Astrocyte (in vitro differentiated cells and primary cell): ENCODE data around the gene HNRNPUL1. TPM values are rescaled to one million over a fixed set of nuclear protein-coding genes. Genes with fewer than 3 reads are reported as not detected.

Source experiments
- DNase-seq: peaks from one replicate; pipeline ENCODE4 v3.0.0-alpha.2; 2010; ENCODE audit warnings: low read depth
- FAIRE-seq: peaks from 2 replicates; lab custom pipeline; 2011; peaks lifted over from hg19 to GRCh38; lab: Jason Lieb, UNC
- H2AFZ ChIP-seq: 2 replicates; pipeline ENCODE4 v1.6.0; 2012; ENCODE audit warnings: low read depth, low read length, inconsistent platforms
- H3K27ac ChIP-seq: 2 replicates; pipeline ENCODE4 v1.5.1; 2011; ENCODE audit warnings: low read depth, low read length, inconsistent platforms
- H3K27me3 ChIP-seq: 2 replicates; pipeline ENCODE4 v1.6.0; 2011; ENCODE audit warnings: low read length, inconsistent platforms; ENCODE audit not compliant: insufficient read depth
- H3K36me3 ChIP-seq: 2 replicates; pipeline ENCODE4 v1.5.1; 2011; ENCODE audit warnings: low read length, inconsistent platforms; ENCODE audit not compliant: insufficient read depth
- H3K4me1 ChIP-seq: 2 replicates; pipeline ENCODE4 v1.5.1; 2011; ENCODE audit warnings: low read length, inconsistent platforms; ENCODE audit not compliant: insufficient read depth
- H3K4me2 ChIP-seq: 2 replicates; pipeline ENCODE4 v1.6.0; 2012; ENCODE audit warnings: low read length, inconsistent platforms
- H3K4me3 ChIP-seq: 2 replicates; pipeline ENCODE4 v1.5.1; 2011; ENCODE audit warnings: low read depth, mild to moderate bottlenecking, low read length, inconsistent platforms; ENCODE audit not compliant: insufficient read depth
- H3K79me2 ChIP-seq: 2 replicates; pipeline ENCODE4 v1.6.0; 2012; ENCODE audit warnings: mild to moderate bottlenecking, low read length, inconsistent platforms; ENCODE audit not compliant: insufficient read depth
- H3K9ac ChIP-seq: 2 replicates; pipeline ENCODE4 v1.6.0; 2012; ENCODE audit warnings: mild to moderate bottlenecking, low read length, inconsistent platforms
- H3K9me3 ChIP-seq: 2 replicates; pipeline ENCODE4 v1.5.1; 2012; ENCODE audit warnings: low read depth, mild to moderate bottlenecking, low read length, inconsistent platforms; ENCODE audit not compliant: insufficient read depth
- H4K20me1 ChIP-seq: 2 replicates; pipeline ENCODE4 v1.6.0; 2012; ENCODE audit warnings: low read length, inconsistent platforms; ENCODE audit not compliant: insufficient read depth
- H3K27ac Mint-ChIP-seq: one replicate; pipeline ENCODE4 v1.8.0; 2021; ENCODE audit warnings: mild to moderate bottlenecking, mixed read lengths; ENCODE audit not compliant: unreplicated experiment
- H3K27me3 Mint-ChIP-seq: one replicate; pipeline ENCODE4 v1.8.0; 2021; ENCODE audit warnings: low read depth, mixed read lengths; ENCODE audit not compliant: unreplicated experiment
- H3K36me3 Mint-ChIP-seq: one replicate; pipeline ENCODE4 v1.8.0; 2021; ENCODE audit warnings: low read depth, mixed read lengths; ENCODE audit not compliant: unreplicated experiment
- H3K4me1 Mint-ChIP-seq: one replicate; pipeline ENCODE4 v1.8.0; 2021; ENCODE audit warnings: low read depth, mixed read lengths; ENCODE audit not compliant: unreplicated experiment
- H3K4me3 Mint-ChIP-seq: one replicate; pipeline ENCODE4 v1.8.0; 2021; ENCODE audit warnings: mild to moderate bottlenecking, moderate library complexity, mixed read lengths; ENCODE audit not compliant: unreplicated experiment
- H3K9me3 Mint-ChIP-seq: one replicate; pipeline ENCODE4 v1.8.0; 2021; ENCODE audit warnings: mild to moderate bottlenecking, mixed read lengths; ENCODE audit not compliant: unreplicated experiment
- EZH2 ChIP-seq: IDR thresholded peaks from 2 replicates; pipeline ENCODE4 v1.6.1; 2012; ENCODE audit warnings: mild to moderate bottlenecking, low read length, inconsistent platforms; ENCODE audit not compliant: insufficient read depth
- total RNA-seq: library from RNA; stranded (reverse); gene quantifications from 2 replicates; pipeline ENCODE4 v1.2.1, GENCODE V29; 2021
- TF ChIP-seq, protein P1 (sequence below): IDR thresholded peaks from 2 replicates; pipeline ENCODE4 v1.5.1; 2011; ENCODE audit warnings: low read depth, mild to moderate bottlenecking, inconsistent platforms, low read length, moderate library complexity; ENCODE audit not compliant: insufficient read depth

HNRNPUL1 gene
- total RNA-seq, 1 donor from 2014 or later, result 174 TPM

DNA sequence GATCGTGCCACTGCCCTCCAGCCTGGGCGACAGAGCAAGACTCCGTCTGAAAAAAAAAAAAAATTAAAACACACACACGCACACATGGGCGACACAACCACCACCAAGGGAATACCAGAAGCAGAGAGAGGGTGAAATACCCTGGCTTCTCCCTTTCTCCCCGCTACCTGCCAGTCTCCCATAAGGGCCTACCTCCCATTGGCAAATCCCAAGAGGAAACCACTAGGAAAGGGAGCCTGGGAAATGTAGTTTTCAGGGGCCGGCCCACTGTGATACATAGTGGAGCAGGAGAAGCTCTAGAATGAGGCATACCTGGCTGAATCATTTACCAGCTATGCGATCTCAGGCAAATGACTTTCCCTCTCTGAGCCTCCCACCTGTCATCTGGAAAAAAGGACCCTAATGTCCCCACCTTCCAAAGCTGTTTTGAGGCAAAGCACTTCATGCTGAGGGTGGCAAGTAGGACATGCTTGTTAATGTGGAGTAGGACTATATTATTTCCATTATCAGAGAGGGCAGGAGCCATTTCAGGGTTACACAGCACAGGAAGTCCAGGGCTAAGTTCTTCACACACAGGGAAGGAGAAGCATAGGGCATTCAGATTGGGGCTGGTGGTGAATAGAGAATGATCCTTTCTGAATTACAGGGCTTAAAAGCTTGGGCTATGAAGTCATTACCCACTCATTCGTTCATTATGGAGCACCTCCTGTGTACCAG, 14.3 kb upstream of the HNRNPUL1 start:
- Histone ChIP-seq H3K4me2 (no peak overlapping the region), H3K27ac (no peak overlapping the region), H3K4me3 (no peak overlapping the region), H3K27me3 (no peaks in the 10 kb centered on the region), H3K36me3 (peaks cover 56% of the 10 kb centered on the region), H3K9me3 (no peaks in the 10 kb centered on the region), H2AFZ (no peak overlapping the region), H3K4me1 (no peaks in the 10 kb centered on the region), H3K9ac (no peak overlapping the region), H4K20me1 (peaks cover 30% of the 10 kb centered on the region), H3K79me2 (peaks cover 11% of the 10 kb centered on the region)
- FAIRE-seq (no peak), DNase-seq (no peak)
- H3K36me3 Mint-ChIP-seq, result peaks cover 49% of the 10 kb centered on the region
- no peaks in the 10 kb centered on the region for H3K4me1 Mint-ChIP-seq
- H3K27ac Mint-ChIP-seq, result no peak overlapping the region
- no peaks in the 10 kb centered on the region for H3K27me3 Mint-ChIP-seq
- H3K4me3 Mint-ChIP-seq, result no peak overlapping the region
- no peak for TF ChIP-seq EZH2
- TF ChIP-seq, protein P1, sequence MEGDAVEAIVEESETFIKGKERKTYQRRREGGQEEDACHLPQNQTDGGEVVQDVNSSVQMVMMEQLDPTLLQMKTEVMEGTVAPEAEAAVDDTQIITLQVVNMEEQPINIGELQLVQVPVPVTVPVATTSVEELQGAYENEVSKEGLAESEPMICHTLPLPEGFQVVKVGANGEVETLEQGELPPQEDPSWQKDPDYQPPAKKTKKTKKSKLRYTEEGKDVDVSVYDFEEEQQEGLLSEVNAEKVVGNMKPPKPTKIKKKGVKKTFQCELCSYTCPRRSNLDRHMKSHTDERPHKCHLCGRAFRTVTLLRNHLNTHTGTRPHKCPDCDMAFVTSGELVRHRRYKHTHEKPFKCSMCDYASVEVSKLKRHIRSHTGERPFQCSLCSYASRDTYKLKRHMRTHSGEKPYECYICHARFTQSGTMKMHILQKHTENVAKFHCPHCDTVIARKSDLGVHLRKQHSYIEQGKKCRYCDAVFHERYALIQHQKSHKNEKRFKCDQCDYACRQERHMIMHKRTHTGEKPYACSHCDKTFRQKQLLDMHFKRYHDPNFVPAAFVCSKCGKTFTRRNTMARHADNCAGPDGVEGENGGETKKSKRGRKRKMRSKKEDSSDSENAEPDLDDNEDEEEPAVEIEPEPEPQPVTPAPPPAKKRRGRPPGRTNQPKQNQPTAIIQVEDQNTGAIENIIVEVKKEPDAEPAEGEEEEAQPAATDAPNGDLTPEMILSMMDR, result no peak
- no peaks in the 10 kb centered on the region for H3K9me3 Mint-ChIP-seq

DNA sequence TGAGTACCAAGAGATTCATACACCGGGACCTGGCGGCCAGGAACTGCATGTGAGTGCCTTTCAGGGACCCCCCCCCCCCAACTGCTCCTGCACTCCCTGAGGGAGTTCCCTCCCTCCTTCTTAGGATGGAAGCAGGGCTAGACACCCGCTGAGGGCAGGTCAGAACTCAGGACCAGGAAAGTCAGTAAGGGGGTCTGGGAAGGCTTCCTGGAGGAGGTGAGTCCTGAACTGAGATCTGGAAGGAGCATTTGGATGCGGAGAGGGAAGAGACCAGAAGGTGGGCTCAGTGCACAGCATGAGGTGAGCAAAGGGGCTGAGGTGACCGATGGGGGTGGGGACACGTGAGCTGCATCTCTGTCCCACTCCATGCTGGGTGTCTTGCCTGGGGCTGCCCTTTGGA, 10.5 kb upstream of the HNRNPUL1 start:
- FAIRE-seq (no peak), DNase-seq (no peak)
- no peaks in the 10 kb centered on the region for H3K27me3 Mint-ChIP-seq
- Histone ChIP-seq H3K4me3 (no peak overlapping the region), H3K4me1 (no peaks in the 10 kb centered on the region), H3K4me2 (no peak overlapping the region), H3K27me3 (no peaks in the 10 kb centered on the region), H4K20me1 (peaks cover 41% of the 10 kb centered on the region), H3K9me3 (no peaks in the 10 kb centered on the region), H2AFZ (no peak overlapping the region), H3K27ac (no peak overlapping the region), H3K9ac (no peak overlapping the region), H3K79me2 (peaks cover 10% of the 10 kb centered on the region), H3K36me3 (peaks cover 63% of the 10 kb centered on the region)
- H3K4me1 Mint-ChIP-seq, result no peaks in the 10 kb centered on the region
- H3K4me3 Mint-ChIP-seq, result no peak overlapping the region
- H3K27ac Mint-ChIP-seq, result no peak overlapping the region
- peaks cover 47% of the 10 kb centered on the region for H3K36me3 Mint-ChIP-seq
- H3K9me3 Mint-ChIP-seq, result no peaks in the 10 kb centered on the region
- TF ChIP-seq EZH2, result no peak
- TF ChIP-seq, protein P1, result no peak

DNA sequence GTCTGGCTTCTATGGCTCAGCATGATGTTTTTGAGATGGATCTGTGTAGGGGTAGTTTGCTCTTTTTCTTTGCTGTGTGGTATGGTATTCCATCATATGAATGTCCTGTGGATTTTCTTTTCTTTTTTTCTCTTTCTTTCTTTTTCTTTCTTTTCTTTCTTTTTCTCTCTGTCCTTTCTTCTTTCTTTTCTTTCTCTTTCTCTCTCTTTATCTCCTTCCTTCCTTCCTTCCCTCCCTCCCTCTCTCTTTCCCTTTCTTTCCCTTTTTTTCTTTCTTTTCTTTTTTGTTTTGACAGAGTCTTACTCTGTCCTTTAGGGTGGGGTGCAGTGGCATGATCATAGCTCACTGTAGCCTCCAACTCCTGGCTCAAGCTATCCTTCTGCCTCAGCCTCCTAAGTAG, 9.0 kb upstream of the HNRNPUL1 start:
- no peaks in the 10 kb centered on the region for H3K4me1 Mint-ChIP-seq
- no peaks in the 10 kb centered on the region for H3K9me3 Mint-ChIP-seq
- FAIRE-seq, result no peak
- no peak for DNase-seq
- H3K9ac ChIP-seq, result no peak overlapping the region
- H3K36me3 ChIP-seq, result peaks cover 63% of the 10 kb centered on the region
- TF ChIP-seq, protein P1, result no peak
- no peak for TF ChIP-seq EZH2
- H3K4me3 ChIP-seq, result no peak overlapping the region
- peaks cover 37% of the 10 kb centered on the region for H4K20me1 ChIP-seq
- H3K4me3 Mint-ChIP-seq, result no peak overlapping the region
- H3K27ac ChIP-seq, result no peak overlapping the region
- H3K9me3 ChIP-seq, result no peaks in the 10 kb centered on the region
- peaks cover 48% of the 10 kb centered on the region for H3K36me3 Mint-ChIP-seq
- no peaks in the 10 kb centered on the region for H3K4me1 ChIP-seq
- no peaks in the 10 kb centered on the region for H3K27me3 ChIP-seq
- peaks cover 16% of the 10 kb centered on the region for H3K79me2 ChIP-seq
- H2AFZ ChIP-seq, result no peak overlapping the region
- no peak overlapping the region for H3K4me2 ChIP-seq
- no peak overlapping the region for H3K27ac Mint-ChIP-seq
- no peaks in the 10 kb centered on the region for H3K27me3 Mint-ChIP-seq
